ENCODE measurements around the gene PRKCA. TPM values are rescaled to one million over a fixed set of nuclear protein-coding genes. Genes with fewer than 3 reads are reported as not detected.
"Not testable (repeated sequence)": the region's sequence is repeated elsewhere in the genome, so short reads cannot be mapped to it uniquely, and the experiment has no call there.

PRKCA gene
- total RNA-seq, 2 donors from 2014 or later: 6.5 to 6.6 TPM

GRCh38 chr17:66712453-66712852 lies 410.0 kb downstream of the PRKCA start:
- WGBS, 2 donors: 66 to 70% methylated on average over 3 of the region's 3 CpGs
- Histone ChIP-seq H3K4me3 (no peak overlapping the region), H3K9me3 (no peaks in the 10 kb centered on the region), H3K4me1 (peaks cover 28% of the 10 kb centered on the region), H3K27ac (peak overlapping the region; percentile 60 to 75 (median 70)), H3K36me3 (replicated peaks in 1 of 2; ENCODE audit: insufficient read depth in 1 of 2, low read depth in 2 of 2) (no peaks in the 10 kb centered on the region), H3K27me3 (no peaks in the 10 kb centered on the region)
- TF ChIP-seq, protein P1, sequence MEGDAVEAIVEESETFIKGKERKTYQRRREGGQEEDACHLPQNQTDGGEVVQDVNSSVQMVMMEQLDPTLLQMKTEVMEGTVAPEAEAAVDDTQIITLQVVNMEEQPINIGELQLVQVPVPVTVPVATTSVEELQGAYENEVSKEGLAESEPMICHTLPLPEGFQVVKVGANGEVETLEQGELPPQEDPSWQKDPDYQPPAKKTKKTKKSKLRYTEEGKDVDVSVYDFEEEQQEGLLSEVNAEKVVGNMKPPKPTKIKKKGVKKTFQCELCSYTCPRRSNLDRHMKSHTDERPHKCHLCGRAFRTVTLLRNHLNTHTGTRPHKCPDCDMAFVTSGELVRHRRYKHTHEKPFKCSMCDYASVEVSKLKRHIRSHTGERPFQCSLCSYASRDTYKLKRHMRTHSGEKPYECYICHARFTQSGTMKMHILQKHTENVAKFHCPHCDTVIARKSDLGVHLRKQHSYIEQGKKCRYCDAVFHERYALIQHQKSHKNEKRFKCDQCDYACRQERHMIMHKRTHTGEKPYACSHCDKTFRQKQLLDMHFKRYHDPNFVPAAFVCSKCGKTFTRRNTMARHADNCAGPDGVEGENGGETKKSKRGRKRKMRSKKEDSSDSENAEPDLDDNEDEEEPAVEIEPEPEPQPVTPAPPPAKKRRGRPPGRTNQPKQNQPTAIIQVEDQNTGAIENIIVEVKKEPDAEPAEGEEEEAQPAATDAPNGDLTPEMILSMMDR (IDR thresholded peaks at IDR 0.05): no peak
- no peak for TF ChIP-seq POLR2A (IDR thresholded peaks at IDR 0.05)
- intact Hi-C loops (cut with DNase I): no loop called here
- DNase-seq (no peak), ATAC-seq (no peak)

GRCh38 chr17:66713021-66713532 lies 410.7 kb downstream of the PRKCA start:
- peaks cover 34% of the 10 kb centered on the region for H3K4me1 ChIP-seq
- WGBS, 2 donors: 96% methylated on average over 13 of the region's 13 CpGs
- ATAC-seq; H3K36me3 ChIP-seq (replicated peaks in 1 of 2; ENCODE audit: insufficient read depth in 1 of 2, low read depth in 2 of 2); H3K4me3 ChIP-seq; H3K27ac ChIP-seq; DNase-seq; intact Hi-C loops (cut with DNase I); H3K27me3 ChIP-seq; H3K9me3 ChIP-seq: not testable (repeated sequence)

- H3K27me3 ChIP-seq: no peaks in the 10 kb centered on the region
- DNase-seq (no peak), ATAC-seq (no peak)
- peaks cover 38% of the 10 kb centered on the region for H3K4me1 ChIP-seq
- H3K36me3 ChIP-seq (replicated peaks in 1 of 2; ENCODE audit: insufficient read depth in 1 of 2, low read depth in 2 of 2): no peaks in the 10 kb centered on the region
- 64 to 67% methylated on average over 6 of the region's 6 CpGs for WGBS, 2 donors
- no peak overlapping the region for H3K4me3 ChIP-seq
- H3K9me3 ChIP-seq: no peaks in the 10 kb centered on the region
- H3K27ac ChIP-seq: no peak overlapping the region
- intact Hi-C loops (cut with DNase I): no loop called here
- TF ChIP-seq, protein P1 (IDR thresholded peaks at IDR 0.05): no peak
- no peak for TF ChIP-seq POLR2A (IDR thresholded peaks at IDR 0.05)
These were observed 411.2 kb downstream of the PRKCA start for GRCh38 chr17:66713533-66714042.

- Histone ChIP-seq H3K9me3 (no peaks in the 10 kb centered on the region), H3K36me3 (replicated peaks in 1 of 2; ENCODE audit: insufficient read depth in 1 of 2, low read depth in 2 of 2) (no peaks in the 10 kb centered on the region), H3K27me3 (no peaks in the 10 kb centered on the region), H3K4me3 (no peak overlapping the region), H3K4me1 (peaks cover 38% of the 10 kb centered on the region), H3K27ac (no peak overlapping the region)
- intact Hi-C loops (cut with DNase I): no loop called here
- TF ChIP-seq POLR2A (IDR thresholded peaks at IDR 0.05): no peak
- TF ChIP-seq, protein P1 (IDR thresholded peaks at IDR 0.05): no peak
- DNase-seq (no peak), ATAC-seq (no peak)
- WGBS, 2 donors: 81 to 86% methylated on average over 8 to 17 of the region's 17 CpGs
These were observed 411.9 kb downstream of the PRKCA start for GRCh38 chr17:66714046-66715023.

GRCh38 chr17:66715076-66715675 lies 412.8 kb downstream of the PRKCA start:
- WGBS, 2 donors: 49 to 50% methylated on average over 11 of the region's 11 CpGs
- TF ChIP-seq, protein P1 (IDR thresholded peaks at IDR 0.05): no peak
- no peak for TF ChIP-seq POLR2A (IDR thresholded peaks at IDR 0.05)
- H3K4me1 ChIP-seq: peaks cover 38% of the 10 kb centered on the region
- intact Hi-C loops (cut with DNase I): no loop called here
- H3K9me3 ChIP-seq: no peaks in the 10 kb centered on the region
- no peak overlapping the region for H3K4me3 ChIP-seq
- DNase-seq (no peak), ATAC-seq (no peak)
- H3K36me3 ChIP-seq (replicated peaks in 1 of 2; ENCODE audit: insufficient read depth in 1 of 2, low read depth in 2 of 2): no peaks in the 10 kb centered on the region
- H3K27ac ChIP-seq: no peak overlapping the region
- H3K27me3 ChIP-seq: no peaks in the 10 kb centered on the region
